BLaER1 treated with 17β-estradiol and CSF1 and Interleukin-3, amounts not matched to agents 10 nM and 100 nM (cell line): ENCODE measurements around the gene CCDC9.
A peak's percentile ranks its signal among the peaks of the same experiment; 100 is the strongest.

Source experiments
- H3K27ac ChIP-seq, 11 experiments: shearing (Covaris generic); formaldehyde crosslinking; 2 replicates each; pipeline ENCODE4 v1.8.1; 2022
- H3K27me3 ChIP-seq, 11 experiments: shearing (Covaris generic); formaldehyde crosslinking; 2 replicates each; pipeline ENCODE4 v1.8.1; 2022
- H3K36me3 ChIP-seq, 11 experiments: shearing (Covaris generic); formaldehyde crosslinking; 2 replicates each; pipeline ENCODE4 v1.8.1; 2022
- H3K4me1 ChIP-seq, 10 experiments: shearing (Covaris generic); formaldehyde crosslinking; 2 replicates each; pipeline ENCODE4 v1.8.1; 2022
- H3K4me2 ChIP-seq, 11 experiments: shearing (Covaris generic); formaldehyde crosslinking; 2 replicates each; pipeline ENCODE4 v1.8.1; 2022
- H3K4me3 ChIP-seq, 10 experiments: shearing (Covaris generic); formaldehyde crosslinking; 2 replicates each; pipeline ENCODE4 v1.8.1; 2022
- H3K9ac ChIP-seq, 11 experiments: shearing (Covaris generic); formaldehyde crosslinking; 2 replicates each; pipeline ENCODE4 v1.8.1; 2022
- H3K9me3 ChIP-seq, 11 experiments: shearing (Covaris generic); formaldehyde crosslinking; replicated peaks in 1 of 11; 2 replicates each; pipeline ENCODE4 v1.8.1; 2022
- H4K20me1 ChIP-seq, 11 experiments: shearing (Covaris generic); formaldehyde crosslinking; 2 replicates each; pipeline ENCODE4 v1.8.1; 2022
- Cebpa-rat ChIP-seq, 11 experiments: shearing (Covaris generic); IDR thresholded peaks; 2 replicates each; pipeline ENCODE4 v1.8.1; 2022

Gene CCDC9

GRCh38 chr19:47225746-47226425 is 30.4 kb upstream of the CCDC9 start:
- peak overlapping the region; percentile 95 to 100 (median 96) for H3K27ac ChIP-seq
- peaks cover 0 to 57% (median 22%) of the 10 kb centered on the region in 11 experiments; a peak in 10 of 22 replicates for H4K20me1 ChIP-seq
- H3K4me3 ChIP-seq: peak overlapping the region; percentile 76 to 90 (median 83)
- no peaks in the 10 kb centered on the region for H3K9me3 ChIP-seq
- peaks cover 0 to 20% (median 4%) of the 10 kb centered on the region in 11 experiments; a peak in 9 of 22 replicates for H3K27me3 ChIP-seq
- peak in 1 of 11 experiments; percentile 20; a peak in 1 of 22 replicates for TF ChIP-seq Cebpa-rat (IDR thresholded peaks at IDR 0.05)
- peaks cover 13 to 48% (median 41%) of the 10 kb centered on the region in 10 experiments for H3K4me1 ChIP-seq
- peak overlapping the region; percentile 87 to 99 (median 93) for H3K4me2 ChIP-seq
- peaks cover 17 to 42% (median 37%) of the 10 kb centered on the region in 11 experiments for H3K36me3 ChIP-seq
- peak overlapping the region; percentile 87 to 99 (median 95) for H3K9ac ChIP-seq

- no peak for TF ChIP-seq Cebpa-rat (IDR thresholded peaks at IDR 0.05)
- H3K4me1 ChIP-seq: peaks cover 18 to 53% (median 46%) of the 10 kb centered on the region in 10 experiments
- peak overlapping the region; percentile 87 to 99 (median 95) for H3K9ac ChIP-seq
Measured at GRCh38 chr19:47226426-47227351, 29.6 kb upstream of the CCDC9 start.

GRCh38 chr19:47227352-47228167 is 28.8 kb upstream of the CCDC9 start:
- H3K36me3 ChIP-seq: peaks cover under 1 to 25% (median 21%) of the 10 kb centered on the region in 11 experiments; a peak in 17 of 22 replicates
- peaks cover 27 to 62% (median 54%) of the 10 kb centered on the region in 10 experiments for H3K4me1 ChIP-seq
- peak overlapping the region; percentile 87 to 99 (median 95) for H3K9ac ChIP-seq
- peak overlapping the region; percentile 76 to 90 (median 83) for H3K4me3 ChIP-seq
- peaks cover 0 to 40% (median 16%) of the 10 kb centered on the region in 11 experiments; a peak in 10 of 22 replicates for H4K20me1 ChIP-seq
- H3K27ac ChIP-seq: peak overlapping the region; percentile 95 to 100 (median 96)
- peak; percentile 61 to 82 (median 73); a peak in 17 of 22 replicates for TF ChIP-seq Cebpa-rat (IDR thresholded peaks at IDR 0.05)
- H3K9me3 ChIP-seq: no peaks in the 10 kb centered on the region
- H3K4me2 ChIP-seq: peak overlapping the region; percentile 87 to 99 (median 93)
- H3K27me3 ChIP-seq: peaks cover 0 to 20% (median 4%) of the 10 kb centered on the region in 11 experiments; a peak in 9 of 22 replicates

More at GRCh38 chr19:47226426-47227351, 29.6 kb upstream of the CCDC9 start:
- Histone ChIP-seq H3K27ac (peak overlapping the region; percentile 95 to 100 (median 96)), H3K27me3 (peaks cover 0 to 20% (median 4%) of the 10 kb centered on the region in 11 experiments; a peak in 9 of 22 replicates), H3K9me3 (no peaks in the 10 kb centered on the region), H3K36me3 (peaks cover 9 to 34% (median 29%) of the 10 kb centered on the region in 11 experiments; a peak in 20 of 22 replicates), H4K20me1 (peaks cover 0 to 49% (median 20%) of the 10 kb centered on the region in 11 experiments; a peak in 10 of 22 replicates), H3K4me3 (peak overlapping the region; percentile 76 to 90 (median 83)), H3K4me2 (peak overlapping the region; percentile 87 to 99 (median 93))

GRCh38 chr19:47228168-47228936 is 28.0 kb upstream of the CCDC9 start:
- Histone ChIP-seq H3K4me2 (peak overlapping the region; percentile 87 to 99 (median 93)), H3K4me1 (peaks cover 31 to 68% (median 60%) of the 10 kb centered on the region in 10 experiments), H3K4me3 (peak overlapping the region; percentile 76 to 90 (median 83)), H4K20me1 (peaks cover 0 to 36% (median 16%) of the 10 kb centered on the region in 11 experiments; a peak in 10 of 22 replicates), H3K9ac (peak overlapping the region; percentile 87 to 99 (median 95)), H3K27me3 (peaks cover 0 to 20% (median 4%) of the 10 kb centered on the region in 11 experiments; a peak in 9 of 22 replicates), H3K36me3 (peaks cover 0 to 22% (median 19%) of the 10 kb centered on the region in 11 experiments; a peak in 16 of 22 replicates), H3K27ac (peak overlapping the region; percentile 95 to 100 (median 96)), H3K9me3 (no peaks in the 10 kb centered on the region)
- TF ChIP-seq Cebpa-rat (IDR thresholded peaks at IDR 0.05): no peak; a peak in 1 of 22 replicates

GRCh38 chr19:47228937-47229675 is 27.2 kb upstream of the CCDC9 start:
- Histone ChIP-seq H3K4me3 (peak overlapping the region; percentile 76 to 90 (median 83)), H3K4me2 (peak overlapping the region; percentile 87 to 99 (median 93)), H3K4me1 (peaks cover 31 to 68% (median 61%) of the 10 kb centered on the region in 10 experiments), H3K27ac (peak overlapping the region; percentile 95 to 100 (median 96)), H3K36me3 (peaks cover 0 to 15% (median 13%) of the 10 kb centered on the region in 11 experiments; a peak in 15 of 22 replicates), H3K27me3 (peaks cover 0 to 20% (median 4%) of the 10 kb centered on the region in 11 experiments; a peak in 9 of 22 replicates), H3K9ac (peak overlapping the region; percentile 87 to 99 (median 95)), H3K9me3 (no peaks in the 10 kb centered on the region), H4K20me1 (peaks cover 0 to 28% (median 16%) of the 10 kb centered on the region in 11 experiments; a peak in 10 of 22 replicates)
- TF ChIP-seq Cebpa-rat (IDR thresholded peaks at IDR 0.05): no peak

GRCh38 chr19:47229676-47230053 is 26.7 kb upstream of the CCDC9 start:
- Histone ChIP-seq H3K36me3 (peaks cover 0 to 9% (median 8%) of the 10 kb centered on the region in 11 experiments; a peak in 10 of 22 replicates), H3K9ac (peak overlapping the region; percentile 87 to 99 (median 95)), H3K9me3 (no peaks in the 10 kb centered on the region), H3K4me2 (peak overlapping the region; percentile 87 to 99 (median 93)), H3K4me1 (peaks cover 29 to 68% (median 61%) of the 10 kb centered on the region in 10 experiments), H3K27ac (peak overlapping the region; percentile 95 to 100 (median 96); a peak in 20 of 22 replicates), H3K27me3 (peaks cover 0 to 20% (median 4%) of the 10 kb centered on the region in 11 experiments; a peak in 9 of 22 replicates), H3K4me3 (peak overlapping the region; percentile 76 to 90 (median 83)), H4K20me1 (peaks cover 0 to 24% (median 15%) of the 10 kb centered on the region in 11 experiments; a peak in 10 of 22 replicates)
- TF ChIP-seq Cebpa-rat (IDR thresholded peaks at IDR 0.05): no peak
